GM21825 (cell line): ENCODE results near the gene CDHR2.

ENCODE experiments used
- ATAC-seq: cut with Tn5 transposase; IDR thresholded peaks from one replicate; pipeline ENCODE4 v1.9.1; 2021; ENCODE audit warnings: mild to moderate bottlenecking, moderate library complexity; ENCODE audit not compliant: unreplicated experiment

The CDHR2 gene

DNA sequence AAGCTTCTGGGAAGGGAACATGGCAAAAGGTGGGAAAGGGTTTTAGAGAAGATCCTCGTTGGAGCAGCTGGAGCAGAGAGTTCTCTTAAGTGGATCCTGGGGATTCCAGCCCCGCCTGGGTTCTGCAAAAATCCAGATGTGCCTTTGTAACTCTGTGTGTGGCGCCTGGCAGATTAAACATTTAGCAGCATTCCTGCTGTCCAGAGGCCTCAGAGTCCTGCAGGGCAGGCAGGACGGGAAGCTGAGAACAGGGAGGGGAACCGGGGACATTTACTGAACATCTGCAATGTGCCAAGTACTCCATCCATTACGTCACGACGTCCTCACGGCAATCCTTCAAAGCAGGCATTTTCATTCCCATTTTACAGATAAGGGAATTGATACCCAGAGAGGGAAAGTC lies 87.3 kb downstream of the CDHR2 start:
- no peak for ATAC-seq

DNA sequence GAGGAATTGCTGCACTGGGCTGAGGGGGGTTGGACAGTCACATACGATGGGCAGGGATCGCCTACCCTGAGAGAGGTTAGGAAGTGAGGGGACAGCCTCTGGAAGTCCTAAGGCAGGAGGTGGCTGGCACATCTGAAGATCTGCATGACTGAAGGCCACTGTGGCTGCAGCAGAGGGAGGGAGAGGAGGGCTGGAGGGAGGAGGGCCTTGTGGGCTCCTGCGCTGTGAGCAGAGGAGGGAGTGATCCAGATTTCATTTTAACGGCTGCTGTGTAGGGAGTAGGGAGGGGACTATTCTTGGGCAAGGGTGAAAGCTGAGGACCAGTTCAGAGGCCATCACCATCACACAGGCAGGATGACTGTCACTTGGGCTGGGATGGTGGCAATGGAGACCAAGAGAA lies 88.4 kb downstream of the CDHR2 start:
- no peak for ATAC-seq

DNA sequence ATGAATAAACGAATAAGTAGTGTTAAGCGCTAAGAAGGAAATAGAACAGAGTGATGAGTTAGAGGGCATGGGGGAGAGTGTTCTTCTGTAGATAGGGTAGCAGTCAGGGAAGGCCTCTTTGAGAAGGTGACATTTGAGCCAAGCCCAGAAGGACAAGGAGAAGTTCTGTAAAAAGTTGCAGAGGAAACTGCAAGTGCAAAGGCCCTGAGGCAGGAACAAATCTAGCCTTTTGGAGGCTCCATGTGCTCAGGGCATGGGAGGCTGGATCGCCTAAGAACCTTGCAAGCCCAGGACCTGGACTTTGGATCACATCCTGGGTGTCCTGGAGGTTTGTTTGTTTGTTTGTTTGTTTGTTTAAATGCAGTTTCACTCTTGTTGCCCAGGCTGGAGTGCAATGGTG lies 89.3 kb downstream of the CDHR2 start:
- no peak for ATAC-seq

DNA sequence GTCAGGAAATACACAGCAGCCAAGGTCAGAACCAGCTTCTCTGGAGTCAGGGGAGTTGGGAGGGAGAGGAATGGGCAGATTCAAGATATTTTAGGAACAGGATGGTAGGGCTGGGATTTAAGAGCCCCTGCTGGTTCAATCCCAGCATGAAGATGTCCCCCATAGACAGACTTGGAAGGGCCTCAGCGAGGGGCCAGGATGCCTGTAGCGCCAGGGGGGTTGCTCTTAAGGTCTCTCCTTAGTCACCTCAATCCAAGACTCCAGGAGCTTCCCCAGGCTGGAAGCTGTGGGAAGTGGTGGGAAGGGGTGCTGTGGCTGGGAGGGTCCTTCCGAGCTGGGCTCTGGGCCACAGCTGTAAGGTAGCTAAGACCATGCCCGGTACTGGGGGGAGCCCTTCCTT lies 90.1 kb downstream of the CDHR2 start:
- ATAC-seq = no peak

DNA sequence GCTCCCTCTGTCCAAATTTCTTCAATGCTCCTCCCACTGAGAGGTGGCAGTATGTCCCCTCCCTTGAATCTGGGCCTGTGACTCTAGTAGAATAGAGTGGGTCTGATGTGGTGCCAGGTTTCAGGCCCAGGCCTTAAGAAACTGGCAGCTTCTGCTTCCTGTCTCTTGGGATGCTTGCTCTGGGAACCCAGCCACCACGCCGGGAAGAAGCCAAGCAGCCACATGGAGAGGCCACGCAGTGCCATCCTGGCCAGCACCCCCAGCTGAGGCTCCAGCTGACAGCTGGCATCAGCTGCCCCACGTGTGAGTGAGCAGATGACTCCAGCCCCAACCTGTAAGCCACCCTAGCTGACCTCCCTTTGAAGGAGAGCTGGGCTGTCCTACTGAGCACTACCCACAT lies 90.8 kb downstream of the CDHR2 start:
- ATAC-seq = no peak

DNA sequence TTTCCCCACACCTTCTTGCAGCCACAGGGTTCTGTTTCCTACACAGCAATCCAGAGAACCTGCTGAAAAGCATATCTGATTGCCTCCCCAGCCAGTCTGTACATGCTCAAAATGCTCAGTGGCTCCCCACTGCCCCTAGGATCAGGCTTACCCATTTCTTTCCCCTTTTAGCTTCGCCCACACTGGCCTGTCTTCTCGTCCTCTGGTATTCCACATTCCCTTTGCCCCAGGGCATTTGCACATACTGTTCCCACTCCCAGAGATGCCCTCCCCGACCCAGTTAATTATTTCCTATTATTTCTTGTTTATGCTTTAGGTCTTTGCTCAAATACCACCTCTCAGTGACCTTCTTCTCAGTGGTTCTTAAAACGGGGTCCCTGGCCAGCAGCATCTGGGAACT lies 91.5 kb downstream of the CDHR2 start:
- no peak for ATAC-seq

DNA sequence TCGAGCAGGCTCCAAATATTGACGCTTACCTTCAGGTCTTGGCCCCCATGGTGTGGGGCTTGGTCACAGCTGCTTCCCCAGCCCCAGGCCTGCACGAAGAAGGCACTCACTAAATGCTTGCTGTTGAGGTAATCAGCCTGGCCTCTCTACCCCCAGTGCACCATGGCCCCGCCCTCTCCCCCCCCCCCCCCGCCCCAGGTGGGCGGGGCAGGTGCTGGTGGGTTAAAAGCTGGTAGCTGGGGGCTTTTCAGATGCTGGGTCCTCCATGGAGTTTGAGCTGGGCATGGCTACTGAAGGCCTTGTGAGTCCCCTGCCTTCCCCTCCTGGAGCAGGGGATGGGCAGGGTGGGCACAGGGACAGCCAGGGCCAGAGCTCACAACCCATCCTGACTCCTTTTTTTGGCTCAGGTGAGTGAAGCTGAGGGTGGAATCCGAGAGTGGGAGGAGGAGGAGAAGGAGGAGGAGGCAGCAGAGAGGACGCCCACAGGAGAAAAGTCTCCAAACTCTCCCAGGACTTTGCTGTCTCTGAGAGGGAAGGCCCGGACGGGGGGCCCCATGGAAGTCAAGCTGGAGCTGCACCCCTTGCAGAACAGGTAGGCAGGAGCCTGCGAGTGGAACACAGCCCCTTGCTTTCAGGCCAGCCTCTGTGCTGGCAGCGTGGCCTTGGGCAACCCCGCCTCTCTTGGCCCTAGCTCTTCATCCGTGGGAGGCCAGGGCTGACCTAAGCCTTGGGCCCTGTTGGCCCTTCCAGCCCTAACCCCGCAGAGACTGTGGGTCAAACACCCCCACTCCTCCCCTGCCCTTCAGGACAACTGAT lies 93.7 kb downstream of the CDHR2 start:
- no peak for ATAC-seq

DNA sequence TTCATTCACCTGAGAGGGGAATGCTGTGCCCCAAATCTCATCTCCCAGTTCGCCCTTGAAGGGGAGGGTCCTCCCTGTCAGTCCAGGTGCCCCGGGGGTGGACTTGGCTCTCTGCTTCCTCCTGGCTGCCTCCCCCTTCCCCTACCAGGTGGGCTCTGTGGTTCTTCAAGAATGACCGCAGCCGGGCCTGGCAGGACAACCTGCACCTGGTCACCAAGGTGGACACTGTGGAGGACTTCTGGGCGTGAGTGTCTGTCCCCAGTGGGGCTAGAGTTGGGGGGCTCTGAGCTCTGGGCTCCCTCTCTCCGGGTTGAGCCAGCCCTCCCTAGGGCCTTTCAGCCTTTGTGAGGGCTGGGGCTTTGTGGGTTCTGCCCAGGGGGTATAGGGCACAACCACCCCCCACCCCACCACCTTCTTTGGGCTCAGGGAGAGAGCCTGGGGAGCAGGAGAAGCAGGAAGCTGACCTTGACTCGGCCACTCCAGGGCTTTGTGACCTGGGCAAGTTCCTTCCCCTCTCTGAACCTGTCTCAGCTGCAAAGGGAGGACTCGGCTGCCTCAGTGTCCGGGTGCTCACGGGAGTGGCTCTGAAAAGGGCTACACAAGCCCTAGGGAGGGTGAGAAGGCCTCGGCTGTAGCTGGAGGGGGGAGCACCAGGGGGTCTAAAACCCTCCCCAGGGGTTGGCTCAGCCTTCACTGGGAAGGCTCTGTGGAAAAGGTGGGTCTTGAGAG lies 94.5 kb downstream of the CDHR2 start:
- no peak for ATAC-seq

DNA sequence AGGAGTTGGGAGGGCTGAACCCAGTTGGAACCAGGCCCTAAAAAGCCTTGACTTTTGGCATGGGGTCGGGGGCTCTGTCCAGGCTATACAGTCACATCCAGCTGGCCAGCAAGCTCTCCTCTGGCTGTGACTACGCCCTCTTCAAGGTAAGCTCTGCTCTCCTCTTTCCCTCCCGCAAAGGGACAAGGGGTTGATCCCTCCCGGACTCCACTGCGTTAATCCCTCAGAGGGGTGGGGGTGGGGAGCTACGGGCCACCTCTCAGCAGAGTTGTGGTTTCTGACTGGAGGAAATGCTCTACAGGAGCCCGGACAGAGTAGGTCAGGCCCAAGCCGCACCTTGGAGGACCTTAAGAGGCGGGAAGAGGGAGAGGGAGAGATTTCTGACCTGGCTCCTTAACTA lies 95.2 kb downstream of the CDHR2 start:
- ATAC-seq = no peak

DNA sequence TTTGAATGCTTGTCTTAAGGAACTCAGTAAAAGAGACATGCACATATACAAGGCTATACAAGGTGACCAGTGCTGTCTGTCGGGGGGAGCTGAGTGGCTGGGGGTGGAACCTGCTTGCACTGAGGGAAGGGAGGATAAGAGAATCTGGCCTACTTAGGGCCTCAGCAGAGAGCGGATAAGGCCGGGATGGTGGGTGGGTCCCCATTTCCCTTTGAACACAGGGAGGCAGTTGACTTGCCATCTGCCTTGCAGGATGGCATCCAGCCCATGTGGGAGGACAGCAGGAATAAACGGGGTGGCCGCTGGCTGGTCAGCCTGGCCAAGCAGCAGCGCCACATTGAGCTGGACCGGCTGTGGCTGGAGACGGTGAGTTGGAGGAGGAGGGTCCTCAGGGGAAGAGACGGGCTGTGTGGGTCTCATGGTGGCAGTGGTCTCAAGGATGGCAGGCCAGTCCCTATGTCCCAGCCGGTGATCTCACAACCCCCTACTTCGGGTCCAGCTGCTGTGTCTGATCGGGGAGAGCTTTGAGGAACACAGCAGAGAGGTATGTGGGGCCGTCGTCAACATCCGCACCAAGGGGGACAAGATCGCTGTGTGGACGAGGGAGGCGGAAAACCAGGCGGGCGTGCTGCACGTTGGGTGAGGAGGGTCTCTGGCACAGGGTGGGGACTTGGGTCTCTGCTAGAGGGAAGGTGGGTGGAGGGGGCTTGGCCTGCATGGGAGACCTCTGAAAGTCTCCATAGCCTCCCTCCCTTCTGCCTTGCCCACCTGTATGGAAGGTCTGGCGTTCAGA lies 95.9 kb downstream of the CDHR2 start:
- no peak for ATAC-seq
